Stimulated activated memory B cell treated with anti-CD40 and anti-IgM and Interleukin-4, amounts not matched to agents 10 μg/mL and 1 μg/mL and 100 μg/mL, for 72 hours (primary cell): ENCODE measurements around the gene RNF183.
"Not testable (repeated sequence)": the region's sequence is repeated elsewhere in the genome, so short reads cannot be mapped to it uniquely, and the experiment has no call there.

ENCODE experiments used
- ATAC-seq: fragments of 150-1000 bp; cut with Tn5 transposase; 2 replicates; pipeline ENCODE4 v1.10.0; 2021
- H3K27ac Mint-ChIP-seq: one replicate; pipeline ENCODE4 v1.8.0; 2022; ENCODE audit warnings: mild to moderate bottlenecking, mixed read lengths
- H3K27me3 Mint-ChIP-seq: one replicate; pipeline ENCODE4 v1.8.0; 2022; ENCODE audit warnings: mixed read lengths
- H3K36me3 Mint-ChIP-seq: one replicate; pipeline ENCODE4 v1.8.0; 2022; ENCODE audit warnings: mixed read lengths
- H3K4me1 Mint-ChIP-seq: one replicate; pipeline ENCODE4 v1.8.0; 2022; ENCODE audit warnings: mixed read lengths
- H3K4me3 Mint-ChIP-seq: one replicate; pipeline ENCODE4 v1.8.0; 2022; ENCODE audit warnings: mild to moderate bottlenecking, moderate library complexity, mixed read lengths
- H3K9me3 Mint-ChIP-seq: one replicate; pipeline ENCODE4 v1.8.0; 2022; ENCODE audit warnings: mixed read lengths

Gene RNF183

DNA sequence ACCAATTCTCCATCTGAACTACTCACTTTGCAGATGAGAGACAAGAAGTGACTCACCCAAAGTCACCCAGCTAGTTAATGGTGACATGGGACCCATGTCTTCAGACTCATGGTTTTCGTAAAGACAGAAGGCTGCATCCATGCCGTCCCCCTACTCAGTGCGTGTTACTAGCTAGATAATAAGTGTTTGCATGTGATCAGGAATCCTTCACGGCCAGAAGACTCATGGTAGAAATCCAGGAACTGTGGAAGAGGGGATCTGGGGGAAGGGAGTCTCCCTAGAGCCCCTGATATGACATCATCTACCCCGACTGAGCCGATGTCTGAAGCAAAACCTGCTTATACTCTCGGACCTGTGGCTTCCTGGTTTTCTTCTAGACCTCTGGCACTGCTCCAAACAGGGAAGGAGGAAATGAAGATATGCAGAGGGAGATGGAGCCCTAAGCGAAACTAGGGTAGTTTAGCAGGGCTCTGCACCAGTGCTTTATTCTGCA lies 3.3 kb downstream of the RNF183 start:
- Mint-ChIP-seq H3K9me3 (no peaks in the 10 kb centered on the region), H3K36me3 (no peaks in the 10 kb centered on the region), H3K27ac (no peak overlapping the region), H3K4me3 (no peak overlapping the region), H3K27me3 (peaks cover 19% of the 10 kb centered on the region), H3K4me1 (peaks cover 9% of the 10 kb centered on the region)
- no peak for ATAC-seq

GRCh38 chr9:113298924-113299770 lies 4.0 kb downstream of the RNF183 start:
- Mint-ChIP-seq H3K4me3 (no peak overlapping the region), H3K36me3 (no peaks in the 10 kb centered on the region), H3K4me1 (peaks cover 9% of the 10 kb centered on the region), H3K9me3 (no peaks in the 10 kb centered on the region), H3K27ac (no peak overlapping the region), H3K27me3 (peaks cover 19% of the 10 kb centered on the region)
- ATAC-seq: no peak

- H3K27me3 Mint-ChIP-seq: peaks cover 16% of the 10 kb centered on the region
- no peak for ATAC-seq
Measured at GRCh38 chr9:113298311-113298710, 4.9 kb downstream of the RNF183 start.

DNA sequence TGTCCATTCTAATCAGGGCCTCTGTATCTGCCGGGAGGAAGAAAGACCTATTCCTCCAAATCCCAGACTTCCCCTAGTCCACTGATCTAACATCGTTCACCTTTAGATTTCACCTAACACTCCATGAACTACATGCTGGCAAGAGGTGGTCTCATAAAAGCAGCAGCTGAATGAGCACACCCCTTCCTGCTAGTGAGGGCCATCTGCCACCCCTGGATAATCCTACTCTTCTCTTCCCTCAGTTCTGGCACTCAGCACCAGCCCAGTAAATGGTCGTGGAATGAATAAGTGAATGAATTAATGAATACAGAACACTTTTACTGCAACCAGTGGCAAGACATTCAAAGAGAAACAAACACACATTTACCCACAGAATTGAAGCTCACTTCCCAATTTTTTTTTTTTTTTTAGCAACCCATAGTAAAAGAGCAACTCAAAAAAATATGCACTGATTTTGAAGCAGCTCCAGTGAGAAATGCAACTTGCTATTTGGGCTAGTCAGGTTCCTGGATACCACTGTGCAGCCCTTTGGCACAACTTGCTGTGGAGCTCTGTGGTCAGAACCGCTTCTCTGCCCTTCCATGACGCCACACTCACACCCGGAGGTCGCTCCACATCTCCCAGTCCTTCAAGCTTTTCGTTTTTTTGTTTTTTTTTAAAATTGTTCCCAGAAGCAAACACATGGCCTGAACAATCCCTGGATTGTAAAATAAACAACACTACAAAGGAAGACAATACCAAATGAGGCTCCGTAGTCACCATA lies 6.2 kb downstream of the RNF183 start:
- Mint-ChIP-seq H3K27me3 (peaks cover 3% of the 10 kb centered on the region), H3K36me3 (no peaks in the 10 kb centered on the region), H3K27ac (peak overlapping the region; percentile 41), H3K4me3 (no peak overlapping the region), H3K9me3 (no peaks in the 10 kb centered on the region), H3K4me1 (peaks cover 9% of the 10 kb centered on the region)
- ATAC-seq: no peak

More at GRCh38 chr9:113298311-113298710, 4.9 kb downstream of the RNF183 start:
- Mint-ChIP-seq H3K4me3 (no peak overlapping the region), H3K4me1 (peaks cover 9% of the 10 kb centered on the region), H3K27ac (no peak overlapping the region), H3K36me3 (no peaks in the 10 kb centered on the region), H3K9me3 (no peaks in the 10 kb centered on the region)

DNA sequence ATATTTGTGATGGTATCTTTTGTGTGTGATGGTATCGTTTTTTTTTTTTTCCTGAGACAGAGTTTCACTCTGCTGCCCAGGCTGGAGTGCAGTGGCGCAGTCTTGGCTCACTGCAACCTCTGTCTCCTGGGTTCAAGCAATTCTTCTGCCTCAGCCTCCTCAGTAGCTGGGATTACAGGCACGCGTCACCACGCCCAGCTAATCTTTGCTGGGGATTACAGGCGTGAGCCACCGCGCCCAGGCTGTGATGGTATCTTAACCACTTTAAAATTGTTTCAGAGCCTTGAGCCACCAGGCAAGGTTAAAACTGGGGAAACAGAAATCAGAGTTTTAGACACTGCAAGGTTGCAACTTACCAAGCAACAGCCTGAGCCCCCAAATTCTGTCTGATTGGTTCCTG lies 6.9 kb downstream of the RNF183 start:
- not testable (repeated sequence) for ATAC-seq, H3K27me3 Mint-ChIP-seq, H3K27ac Mint-ChIP-seq, H3K4me1 Mint-ChIP-seq, H3K36me3 Mint-ChIP-seq, H3K9me3 Mint-ChIP-seq, H3K4me3 Mint-ChIP-seq

DNA sequence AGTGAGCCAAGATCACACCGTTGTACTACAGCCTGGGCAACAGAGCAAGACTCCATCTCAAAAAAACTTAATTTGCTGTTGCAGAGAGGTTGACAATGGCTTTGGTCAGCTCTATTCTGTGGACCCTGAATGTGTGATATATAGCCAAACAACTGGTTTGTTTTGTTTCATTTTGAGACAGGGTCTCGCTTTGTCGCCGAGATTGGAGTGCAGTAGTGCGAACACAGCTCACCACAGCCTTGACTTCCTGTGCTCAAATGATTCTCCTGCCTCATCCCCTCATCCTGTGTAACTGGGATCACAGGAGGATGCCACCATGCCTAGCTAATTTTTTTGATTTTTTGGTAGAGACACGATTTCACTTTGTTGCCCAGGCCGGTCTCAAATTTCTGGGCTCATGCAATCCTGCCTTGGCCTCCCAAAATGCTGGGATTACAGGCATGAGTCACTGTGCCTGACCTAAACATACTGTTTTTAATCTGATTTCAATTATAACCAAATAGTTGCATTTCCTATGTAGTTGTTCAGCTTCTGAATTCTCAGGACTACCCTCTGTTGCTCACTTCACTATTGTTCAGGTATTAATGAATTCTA lies 9.8 kb downstream of the RNF183 start:
- H3K9me3 Mint-ChIP-seq: no peaks in the 10 kb centered on the region

GRCh38 chr9:113290052-113290607 lies 13.0 kb downstream of the RNF183 start:
- no peaks in the 10 kb centered on the region for H3K9me3 Mint-ChIP-seq
- H3K27ac Mint-ChIP-seq: no peak overlapping the region
- no peaks in the 10 kb centered on the region for H3K27me3 Mint-ChIP-seq

More for the DNA sequence above, 9.8 kb downstream of the RNF183 start:
- no peak for ATAC-seq
- Mint-ChIP-seq H3K4me1 (peaks cover 9% of the 10 kb centered on the region), H3K27me3 (no peaks in the 10 kb centered on the region), H3K4me3 (no peak overlapping the region), H3K27ac (no peak overlapping the region), H3K36me3 (peaks cover 32% of the 10 kb centered on the region)

DNA sequence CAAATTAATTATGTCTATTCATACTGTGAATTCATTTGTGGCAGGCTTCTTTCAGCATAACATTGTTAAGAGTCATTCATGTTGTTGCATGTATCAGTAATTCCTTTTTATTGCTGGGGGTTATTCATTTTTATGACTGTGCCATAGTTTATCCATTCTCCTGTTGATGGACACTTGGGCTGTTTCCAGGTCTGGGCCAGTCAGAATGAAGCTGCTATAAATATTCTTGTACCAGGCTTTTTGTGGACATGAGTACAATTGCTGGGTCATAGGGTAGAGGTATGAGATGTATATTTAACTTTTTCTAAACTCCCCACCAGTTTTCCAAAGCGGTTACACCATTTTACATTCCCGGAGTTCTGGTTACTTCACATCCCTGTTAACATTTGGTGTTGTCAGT lies 14.1 kb downstream of the RNF183 start:
- no peaks in the 10 kb centered on the region for H3K27me3 Mint-ChIP-seq

More at GRCh38 chr9:113290052-113290607, 13.0 kb downstream of the RNF183 start:
- Mint-ChIP-seq H3K4me3 (no peak overlapping the region), H3K4me1 (no peaks in the 10 kb centered on the region), H3K36me3 (peaks cover 57% of the 10 kb centered on the region)
- ATAC-seq: no peak

DNA sequence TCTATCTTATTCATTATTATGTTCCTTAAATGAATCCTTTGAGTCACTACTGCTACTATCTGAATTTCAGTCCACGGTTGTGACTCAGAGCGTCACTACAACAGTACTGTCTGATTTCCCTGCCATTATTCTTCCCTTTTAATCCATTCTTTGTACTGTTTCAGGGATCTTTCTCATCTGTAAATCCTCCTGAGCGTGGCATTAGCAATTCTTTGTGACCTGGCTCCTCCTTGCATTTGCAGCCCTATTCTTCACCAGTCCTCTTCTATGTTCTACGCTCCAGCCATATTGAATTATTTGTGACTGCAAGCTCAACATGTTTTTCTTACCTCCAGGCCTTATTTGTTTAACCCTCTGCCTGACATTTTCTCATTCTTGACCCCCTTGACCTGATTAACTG lies 21.8 kb downstream of the RNF183 start:
- no peaks in the 10 kb centered on the region for H3K27me3 Mint-ChIP-seq
- H3K27ac Mint-ChIP-seq: no peak overlapping the region
- no peaks in the 10 kb centered on the region for H3K9me3 Mint-ChIP-seq
- ATAC-seq: no peak
- peaks cover 21% of the 10 kb centered on the region for H3K4me1 Mint-ChIP-seq
- H3K4me3 Mint-ChIP-seq: no peak overlapping the region
- peaks cover 62% of the 10 kb centered on the region for H3K36me3 Mint-ChIP-seq

More for the DNA sequence above, 14.1 kb downstream of the RNF183 start:
- no peak overlapping the region for H3K4me3 Mint-ChIP-seq
- no peak for ATAC-seq
- no peaks in the 10 kb centered on the region for H3K9me3 Mint-ChIP-seq
- no peak overlapping the region for H3K27ac Mint-ChIP-seq
- no peaks in the 10 kb centered on the region for H3K4me1 Mint-ChIP-seq
- peaks cover 65% of the 10 kb centered on the region for H3K36me3 Mint-ChIP-seq

GRCh38 chr9:113278840-113279239 lies 24.3 kb downstream of the RNF183 start:
- Mint-ChIP-seq H3K27ac (peak overlapping the region; percentile 8), H3K4me1 (peaks cover 21% of the 10 kb centered on the region), H3K27me3 (no peaks in the 10 kb centered on the region), H3K4me3 (no peak overlapping the region), H3K9me3 (no peaks in the 10 kb centered on the region), H3K36me3 (peaks cover 49% of the 10 kb centered on the region)
- ATAC-seq: no peak

DNA sequence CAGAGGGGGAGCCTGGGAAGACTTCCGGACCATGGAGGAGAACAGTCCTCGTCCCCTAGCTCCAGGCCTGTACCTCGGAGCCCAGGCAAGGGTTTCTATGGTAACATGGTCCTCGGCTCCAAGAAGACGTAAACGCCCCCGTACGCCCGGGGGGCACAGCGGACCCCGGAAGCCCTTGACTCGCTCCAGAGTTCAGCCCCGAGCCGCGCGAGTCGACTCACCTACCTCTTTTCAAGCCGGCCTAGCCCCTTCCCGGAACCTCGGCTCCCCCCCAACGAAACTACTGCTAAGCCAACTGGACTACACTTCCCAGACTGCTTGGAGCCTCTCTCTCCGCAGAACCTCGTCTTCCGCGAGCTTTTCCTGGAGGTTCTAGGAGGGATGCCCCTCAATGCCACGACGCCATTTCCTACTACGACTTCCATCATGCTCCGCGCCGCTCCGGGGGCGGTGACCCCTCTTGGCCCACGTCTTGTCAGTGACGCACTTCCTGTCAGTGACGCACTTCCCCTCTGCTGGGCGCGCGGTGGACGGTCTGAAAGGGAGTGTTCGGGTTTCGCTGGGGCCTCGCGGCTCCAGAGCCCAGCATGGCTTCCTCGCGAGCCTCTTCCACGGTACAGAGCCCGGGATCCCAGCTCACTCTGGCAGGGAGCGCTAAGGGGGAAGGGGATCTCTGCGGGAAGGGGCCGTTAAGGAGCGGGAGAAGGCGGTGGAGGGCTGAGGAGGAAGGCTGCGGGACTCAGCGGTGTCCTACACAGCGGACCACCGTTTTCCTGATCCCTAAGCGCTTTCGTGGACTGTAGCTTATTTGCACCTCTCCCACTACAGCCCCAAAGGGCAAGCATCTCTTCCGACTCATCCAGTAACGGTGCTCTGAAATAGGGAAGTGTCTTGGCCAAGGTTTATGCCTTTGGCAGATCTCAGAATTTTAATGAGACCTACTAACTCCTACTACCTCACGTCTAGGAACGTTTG lies 27.7 kb downstream of the RNF183 start, which contains the start of the genes CDC26 and PRPF4:
CDC26 (minus strand) TSS at position 416 of the 975 bp plus-strand sequence. CDS start 3,065 bp downstream, outside the sequence.
PRPF4 (plus strand) TSS at position 502 of the 975 bp plus-strand sequence; CDS start at position 588, 86 bp downstream.
- Mint-ChIP-seq H3K27me3 (no peaks in the 10 kb centered on the region), H3K4me3 (no peak within 1 kb of the TSS), H3K36me3 (peaks cover 26% of the 10 kb centered on the region), H3K9me3 (no peaks in the 10 kb centered on the region), H3K27ac (no peak within 1 kb of the TSS), H3K4me1 (peaks cover 8% of the 10 kb centered on the region)
- peak; percentile 100 for ATAC-seq

DNA sequence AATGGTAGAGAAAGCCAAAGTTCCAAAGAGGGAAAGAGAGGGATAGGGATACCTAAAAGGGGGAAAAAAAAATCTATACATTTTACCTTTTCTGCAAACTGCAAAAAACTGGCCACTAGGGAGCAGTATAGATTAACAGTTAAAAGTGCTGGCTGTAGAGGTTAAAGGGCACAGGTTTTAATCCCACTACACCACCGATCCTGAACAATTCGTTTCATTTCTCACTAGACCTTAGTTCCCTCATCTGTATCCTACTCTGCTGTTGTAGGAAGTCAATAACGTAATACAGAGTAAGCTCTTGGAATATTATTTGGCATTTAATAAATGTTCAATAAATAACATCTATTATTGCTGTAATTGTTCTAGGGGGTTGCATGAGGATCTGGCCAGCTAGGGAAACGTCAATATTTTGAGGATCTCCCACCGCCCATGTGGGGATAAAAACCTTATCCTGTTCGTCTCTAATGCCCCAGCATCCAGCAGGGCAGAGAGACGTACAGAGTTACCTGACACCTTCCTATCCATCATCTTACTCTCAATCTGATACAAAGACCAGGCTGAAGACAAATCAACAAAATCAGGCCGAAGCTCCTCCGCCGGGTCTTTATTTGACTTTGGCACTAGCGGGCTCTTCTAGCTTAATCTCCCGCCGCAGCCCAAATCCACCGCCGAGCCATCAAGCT lies 28.6 kb downstream of the RNF183 start:
- peak; percentile 35 for ATAC-seq
- H3K9me3 Mint-ChIP-seq: no peaks in the 10 kb centered on the region
- no peaks in the 10 kb centered on the region for H3K27me3 Mint-ChIP-seq
- H3K4me1 Mint-ChIP-seq: peaks cover 4% of the 10 kb centered on the region
- H3K4me3 Mint-ChIP-seq: no peak overlapping the region
- peaks cover 26% of the 10 kb centered on the region for H3K36me3 Mint-ChIP-seq
- H3K27ac Mint-ChIP-seq: no peak overlapping the region

DNA sequence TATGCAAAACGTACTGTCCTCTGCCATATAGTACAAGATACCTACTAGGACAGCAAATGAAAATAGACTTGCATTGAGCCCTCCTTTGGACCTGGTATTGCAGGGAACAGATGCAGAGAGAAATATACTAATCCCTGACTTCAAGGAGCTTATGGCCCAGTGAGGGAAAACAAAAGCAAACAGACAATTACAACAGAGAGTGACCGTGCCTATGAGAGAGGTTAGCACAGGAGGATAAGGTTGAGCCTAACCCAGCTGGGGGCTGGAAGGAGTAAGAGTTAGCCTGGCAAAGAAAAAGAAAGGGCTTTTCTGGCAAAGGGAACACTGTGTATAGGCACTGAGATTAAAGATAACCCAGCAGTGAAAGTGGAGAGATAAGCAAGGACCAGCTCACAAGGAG lies 33.3 kb downstream of the RNF183 start:
- Mint-ChIP-seq H3K4me1 (peaks cover 5% of the 10 kb centered on the region), H3K9me3 (no peaks in the 10 kb centered on the region), H3K27me3 (no peaks in the 10 kb centered on the region), H3K4me3 (no peak overlapping the region), H3K36me3 (peaks cover 39% of the 10 kb centered on the region), H3K27ac (no peak overlapping the region)
- ATAC-seq: no peak
